BLaER1 treated with 17β-estradiol and CSF1 and Interleukin-3, amounts not matched to agents 10 nM and 100 nM (cell line): Measurements from ENCODE around the gene CALML6.
A peak's percentile ranks its signal among the peaks of the same experiment; 100 is the strongest.

Experiments
- H3K27ac ChIP-seq, 11 experiments: shearing (Covaris generic); formaldehyde crosslinking; 2 replicates each; pipeline ENCODE4 v1.8.1; 2022
- H3K27me3 ChIP-seq, 11 experiments: shearing (Covaris generic); formaldehyde crosslinking; 2 replicates each; pipeline ENCODE4 v1.8.1; 2022
- H3K36me3 ChIP-seq, 11 experiments: shearing (Covaris generic); formaldehyde crosslinking; 2 replicates each; pipeline ENCODE4 v1.8.1; 2022
- H3K4me1 ChIP-seq, 10 experiments: shearing (Covaris generic); formaldehyde crosslinking; 2 replicates each; pipeline ENCODE4 v1.8.1; 2022
- H3K4me2 ChIP-seq, 11 experiments: shearing (Covaris generic); formaldehyde crosslinking; 2 replicates each; pipeline ENCODE4 v1.8.1; 2022
- H3K4me3 ChIP-seq, 10 experiments: shearing (Covaris generic); formaldehyde crosslinking; 2 replicates each; pipeline ENCODE4 v1.8.1; 2022
- H3K9ac ChIP-seq, 11 experiments: shearing (Covaris generic); formaldehyde crosslinking; 2 replicates each; pipeline ENCODE4 v1.8.1; 2022
- H3K9me3 ChIP-seq, 11 experiments: shearing (Covaris generic); formaldehyde crosslinking; replicated peaks in 1 of 11; 2 replicates each; pipeline ENCODE4 v1.8.1; 2022
- H4K20me1 ChIP-seq, 11 experiments: shearing (Covaris generic); formaldehyde crosslinking; 2 replicates each; pipeline ENCODE4 v1.8.1; 2022
- Cebpa-rat ChIP-seq, 11 experiments: shearing (Covaris generic); IDR thresholded peaks; 2 replicates each; pipeline ENCODE4 v1.8.1; 2022

CALML6 gene

DNA sequence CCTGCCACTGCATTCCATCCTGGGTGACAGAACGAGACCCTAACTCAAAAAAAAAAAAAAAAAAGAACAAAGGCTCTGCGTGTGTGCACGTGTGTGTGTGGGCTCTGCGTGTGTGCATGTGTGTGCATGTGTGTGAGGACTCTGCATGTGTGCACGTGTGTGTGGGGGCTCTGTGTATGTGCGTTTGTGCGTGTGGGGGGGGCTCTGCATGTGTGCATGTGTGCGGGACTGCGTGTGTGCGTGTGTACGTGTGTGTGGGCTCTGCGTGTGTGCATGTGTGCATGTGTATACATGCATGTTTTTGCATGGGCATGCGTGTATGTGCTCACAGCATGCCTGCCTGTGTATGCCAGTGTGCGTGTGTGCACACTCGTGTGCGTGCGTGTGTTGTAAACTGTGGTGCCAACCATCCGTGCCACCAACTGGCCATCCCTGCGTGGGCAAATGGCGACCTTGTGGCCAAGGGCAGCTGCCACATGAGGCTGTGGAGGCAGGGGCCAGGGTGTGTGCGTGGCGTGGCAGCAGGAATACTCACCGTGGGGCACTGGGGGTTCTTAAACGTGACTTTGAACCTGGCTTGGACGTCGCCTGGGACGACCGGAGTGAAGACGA lies 30.8 kb downstream of the CALML6 start:
- H3K9me3 ChIP-seq = peaks cover 8 to 15% (median 12%) of the 10 kb centered on the region in 11 experiments
- H3K27me3 ChIP-seq = peaks cover 0 to 18% (median 0%) of the 10 kb centered on the region in 11 experiments; a peak in 8 of 22 replicates
- no peak overlapping the region for H3K4me3 ChIP-seq
- H4K20me1 ChIP-seq = no peaks in the 10 kb centered on the region; a peak in 1 of 22 replicates
- no peak for TF ChIP-seq Cebpa-rat (IDR thresholded peaks at IDR 0.05)
- peaks cover 22 to 68% (median 51%) of the 10 kb centered on the region in 10 experiments for H3K4me1 ChIP-seq
- no peak overlapping the region for H3K4me2 ChIP-seq
- no peak overlapping the region for H3K9ac ChIP-seq
- no peaks in the 10 kb centered on the region for H3K36me3 ChIP-seq
- H3K27ac ChIP-seq = no peak overlapping the region

DNA sequence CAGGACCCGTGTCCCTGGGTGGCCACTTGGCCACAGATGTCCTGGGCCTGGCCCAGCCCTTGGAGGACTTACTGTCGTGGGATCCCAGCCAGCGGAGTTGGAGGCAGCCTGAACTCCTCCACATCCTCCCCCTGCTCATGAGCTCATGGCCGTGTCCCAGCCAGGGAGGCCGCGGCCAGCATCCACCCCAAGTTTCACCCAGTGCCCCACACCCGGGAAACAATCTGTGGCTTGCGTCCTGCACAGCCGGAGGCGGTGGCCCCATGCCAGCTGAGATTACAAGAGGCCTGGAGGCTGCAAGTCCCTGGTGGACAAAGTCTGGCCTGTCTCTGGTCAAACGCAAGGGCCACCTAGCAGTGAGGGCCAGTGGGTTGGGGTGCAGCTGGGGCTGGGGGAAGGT lies 31.5 kb downstream of the CALML6 start:
- peaks cover 0 to 12% (median 0%) of the 10 kb centered on the region in 11 experiments; a peak in 8 of 22 replicates for H3K27me3 ChIP-seq
- peaks cover 22 to 61% (median 45%) of the 10 kb centered on the region in 10 experiments for H3K4me1 ChIP-seq
- no peak for TF ChIP-seq Cebpa-rat (IDR thresholded peaks at IDR 0.05)
- H3K9me3 ChIP-seq = peaks cover 15 to 22% (median 18%) of the 10 kb centered on the region in 11 experiments
- no peak overlapping the region for H3K9ac ChIP-seq
- H3K36me3 ChIP-seq = no peaks in the 10 kb centered on the region
- H4K20me1 ChIP-seq = no peaks in the 10 kb centered on the region; a peak in 1 of 22 replicates
- peak overlapping the region in 3 of 11 experiments; percentile 12 to 30 (median 15); a peak in 4 of 22 replicates for H3K4me2 ChIP-seq
- H3K4me3 ChIP-seq = no peak overlapping the region
- H3K27ac ChIP-seq = no peak overlapping the region

GRCh38 chr1:1947493-1947892 lies 32.4 kb downstream of the CALML6 start:
- no peaks in the 10 kb centered on the region; a peak in 1 of 22 replicates for H4K20me1 ChIP-seq
- no peak overlapping the region for H3K4me3 ChIP-seq
- H3K36me3 ChIP-seq = no peaks in the 10 kb centered on the region
- TF ChIP-seq Cebpa-rat (IDR thresholded peaks at IDR 0.05) = no peak
- H3K9ac ChIP-seq = peak overlapping the region in 1 of 11 experiments; percentile 14; a peak in 1 of 22 replicates
- H3K4me2 ChIP-seq = peak overlapping the region in 3 of 11 experiments; percentile 2 to 46 (median 21); a peak in 2 of 22 replicates
- H3K27me3 ChIP-seq = peaks cover 0 to 3% (median 0%) of the 10 kb centered on the region in 11 experiments; a peak in 5 of 22 replicates
- peaks cover 13 to 52% (median 36%) of the 10 kb centered on the region in 10 experiments for H3K4me1 ChIP-seq
- H3K9me3 ChIP-seq = peaks cover 17 to 26% (median 23%) of the 10 kb centered on the region in 11 experiments
- no peak overlapping the region for H3K27ac ChIP-seq

DNA sequence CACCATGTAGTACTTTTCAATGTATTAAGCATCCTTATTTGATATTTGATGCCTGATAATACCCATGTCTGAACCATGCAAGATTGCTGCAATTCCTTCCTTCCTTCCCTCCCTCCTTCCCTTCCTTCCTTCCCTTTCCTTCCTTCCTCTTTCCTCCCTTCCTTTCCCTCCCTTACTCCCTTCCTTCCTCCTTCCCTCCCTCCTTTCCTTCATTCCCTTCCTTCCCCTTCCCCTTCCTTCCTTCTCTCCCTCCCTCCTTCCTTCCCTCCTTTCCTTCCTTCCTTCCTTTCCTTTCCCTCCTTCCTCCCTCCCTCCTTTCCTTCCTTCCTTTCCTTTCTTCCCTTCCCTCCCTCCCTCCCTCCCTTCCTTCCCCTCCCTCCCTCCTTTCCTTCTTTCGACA lies 33.7 kb downstream of the CALML6 start:
- no peak for TF ChIP-seq Cebpa-rat (IDR thresholded peaks at IDR 0.05)
- H3K4me1 ChIP-seq = peaks cover 0 to 39% (median 23%) of the 10 kb centered on the region in 10 experiments; a peak in 17 of 20 replicates
- H3K9ac ChIP-seq = no peak overlapping the region
- no peak overlapping the region for H3K4me3 ChIP-seq
- H4K20me1 ChIP-seq = no peaks in the 10 kb centered on the region
- H3K27me3 ChIP-seq = no peaks in the 10 kb centered on the region
- peak overlapping the region in 6 of 11 experiments; percentile 9 to 47 (median 42); a peak in 7 of 22 replicates for H3K4me2 ChIP-seq
- no peak overlapping the region for H3K27ac ChIP-seq
- H3K36me3 ChIP-seq = no peaks in the 10 kb centered on the region
- peaks cover 17 to 26% (median 23%) of the 10 kb centered on the region in 11 experiments for H3K9me3 ChIP-seq

- Histone ChIP-seq H3K4me2 (no peak overlapping the region), H4K20me1 (no peaks in the 10 kb centered on the region), H3K9me3 (peaks cover 17 to 26% (median 23%) of the 10 kb centered on the region in 11 experiments), H3K27me3 (no peaks in the 10 kb centered on the region), H3K36me3 (no peaks in the 10 kb centered on the region), H3K9ac (no peak overlapping the region), H3K27ac (no peak overlapping the region), H3K4me3 (no peak overlapping the region), H3K4me1 (peaks cover 0 to 37% (median 22%) of the 10 kb centered on the region in 10 experiments; a peak in 11 of 20 replicates)
- no peak for TF ChIP-seq Cebpa-rat (IDR thresholded peaks at IDR 0.05)
These were observed 35.9 kb downstream of the CALML6 start for GRCh38 chr1:1950940-1951339.

- H3K27me3 ChIP-seq = no peaks in the 10 kb centered on the region
- TF ChIP-seq Cebpa-rat (IDR thresholded peaks at IDR 0.05) = no peak
- no peak overlapping the region for H3K4me3 ChIP-seq
- no peaks in the 10 kb centered on the region for H3K36me3 ChIP-seq
- H3K27ac ChIP-seq = no peak overlapping the region
- H4K20me1 ChIP-seq = no peaks in the 10 kb centered on the region; a peak in 1 of 22 replicates
- no peak overlapping the region; a peak in 1 of 22 replicates for H3K4me2 ChIP-seq
- peaks cover 0 to 31% (median 14%) of the 10 kb centered on the region in 10 experiments; a peak in 10 of 20 replicates for H3K4me1 ChIP-seq
- no peak overlapping the region for H3K9ac ChIP-seq
- H3K9me3 ChIP-seq = peaks cover 17 to 26% (median 23%) of the 10 kb centered on the region in 11 experiments
These were observed 39.0 kb downstream of the CALML6 start for GRCh38 chr1:1954015-1954414.

GRCh38 chr1:1954831-1955441 lies 39.9 kb downstream of the CALML6 start:
- Histone ChIP-seq H3K9me3 (peaks cover 15 to 22% (median 20%) of the 10 kb centered on the region in 11 experiments), H3K4me1 (peaks cover 5 to 38% (median 21%) of the 10 kb centered on the region in 10 experiments; a peak in 18 of 20 replicates), H3K9ac (no peak overlapping the region), H3K27ac (no peak overlapping the region), H3K4me3 (no peak overlapping the region), H4K20me1 (no peaks in the 10 kb centered on the region; a peak in 1 of 22 replicates), H3K36me3 (no peaks in the 10 kb centered on the region), H3K27me3 (no peaks in the 10 kb centered on the region), H3K4me2 (peak overlapping the region in 2 of 11 experiments; percentile 2 to 12; a peak in 2 of 22 replicates)
- TF ChIP-seq Cebpa-rat (IDR thresholded peaks at IDR 0.05) = no peak

DNA sequence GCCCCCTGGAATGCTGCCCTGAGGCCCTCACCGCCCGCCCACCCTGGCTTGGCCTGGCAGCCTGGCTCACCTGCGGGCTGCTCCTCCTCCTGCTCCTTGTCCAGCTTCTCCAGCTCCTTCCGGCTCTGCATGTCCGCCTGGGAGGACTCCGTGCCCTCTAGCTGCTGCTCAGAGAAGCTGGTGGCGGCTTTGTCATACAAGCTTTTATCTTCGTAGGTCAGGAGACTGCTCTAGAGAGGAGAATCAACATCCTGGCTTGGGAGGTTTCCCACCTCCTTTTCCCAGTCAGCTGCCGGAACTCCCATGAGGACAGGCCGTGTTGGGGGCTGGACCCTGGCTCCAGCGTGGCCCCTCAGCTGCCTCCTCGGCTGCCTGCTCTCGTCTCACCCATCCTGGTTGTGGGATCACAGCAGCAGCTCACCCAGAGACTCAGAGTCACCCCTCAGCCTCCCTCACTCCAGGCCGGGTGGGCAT lies 40.6 kb downstream of the CALML6 start:
- H4K20me1 ChIP-seq = no peaks in the 10 kb centered on the region; a peak in 1 of 22 replicates
- H3K4me3 ChIP-seq = no peak overlapping the region
- no peak overlapping the region for H3K27ac ChIP-seq
- no peak for TF ChIP-seq Cebpa-rat (IDR thresholded peaks at IDR 0.05)
- peaks cover 8 to 14% (median 13%) of the 10 kb centered on the region in 11 experiments for H3K9me3 ChIP-seq
- H3K36me3 ChIP-seq = no peaks in the 10 kb centered on the region
- 0 out of 22 replicates have a peak, but pooled peaks cover 0 to 3% (median 0%) of the 10 kb centered on the region in 11 experiments for H3K27me3 ChIP-seq
- H3K4me1 ChIP-seq = peaks cover 13 to 45% (median 28%) of the 10 kb centered on the region in 10 experiments
- H3K4me2 ChIP-seq = no peak overlapping the region
- H3K9ac ChIP-seq = no peak overlapping the region

GRCh38 chr1:1956101-1956500 lies 41.0 kb downstream of the CALML6 start:
- Histone ChIP-seq H4K20me1 (no peaks in the 10 kb centered on the region; a peak in 1 of 22 replicates), H3K36me3 (no peaks in the 10 kb centered on the region), H3K27ac (no peak overlapping the region), H3K9me3 (peaks cover 3 to 10% (median 9%) of the 10 kb centered on the region in 11 experiments), H3K4me3 (no peak overlapping the region), H3K4me1 (peaks cover 17 to 50% (median 32%) of the 10 kb centered on the region in 10 experiments), H3K27me3 (0 out of 22 replicates have a peak, but pooled peaks cover 0 to 3% (median 0%) of the 10 kb centered on the region in 11 experiments), H3K9ac (no peak overlapping the region), H3K4me2 (no peak overlapping the region)
- TF ChIP-seq Cebpa-rat (IDR thresholded peaks at IDR 0.05) = no peak
